GM12891 (cell line): ENCODE measurements around the gene SIL1.

Source experiments
- POLR2A ChIP-seq: IDR thresholded peaks from 2 replicates; pipeline ENCODE4 v1.6.1; 2011; ENCODE audit warnings: low read depth, low read length, control low read depth
- POLR2AphosphoS5 ChIP-seq: IDR thresholded peaks from 2 replicates; pipeline ENCODE4 v1.6.1; 2011; ENCODE audit warnings: low read depth, low read length, control low read depth
- POU2F2 ChIP-seq: IDR thresholded peaks from 2 replicates; pipeline ENCODE4 v1.6.1; 2011; ENCODE audit warnings: low read depth, mild to moderate bottlenecking, control low read depth, low read length, moderate library complexity
- SPI1 ChIP-seq: IDR thresholded peaks from 2 replicates; pipeline ENCODE4 v1.6.1; 2011; ENCODE audit warnings: low read depth, low read length, control low read depth
- TAF1 ChIP-seq: IDR thresholded peaks from 2 replicates; pipeline ENCODE4 v1.6.1; 2011; ENCODE audit warnings: low read depth, low read length, control low read depth

- TF ChIP-seq POLR2A (no peak), POU2F2 (no peak), POLR2AphosphoS5 (no peak), SPI1 (no peak), TAF1 (no peak)
These were observed 45.3 kb upstream of the SIL1 start for GRCh38 chr5:139243425-139243970.
